Measurements from ENCODE around the gene KCNJ15. TPM values are rescaled to one million over a fixed set of nuclear protein-coding genes. Genes with fewer than 3 reads are reported as not detected.

KCNJ15 gene
- total and polyA plus RNA-seq, 2 of the 4 experiments (the other 2 are of a cell fraction): under 0.01 to 0.07 TPM

DNA sequence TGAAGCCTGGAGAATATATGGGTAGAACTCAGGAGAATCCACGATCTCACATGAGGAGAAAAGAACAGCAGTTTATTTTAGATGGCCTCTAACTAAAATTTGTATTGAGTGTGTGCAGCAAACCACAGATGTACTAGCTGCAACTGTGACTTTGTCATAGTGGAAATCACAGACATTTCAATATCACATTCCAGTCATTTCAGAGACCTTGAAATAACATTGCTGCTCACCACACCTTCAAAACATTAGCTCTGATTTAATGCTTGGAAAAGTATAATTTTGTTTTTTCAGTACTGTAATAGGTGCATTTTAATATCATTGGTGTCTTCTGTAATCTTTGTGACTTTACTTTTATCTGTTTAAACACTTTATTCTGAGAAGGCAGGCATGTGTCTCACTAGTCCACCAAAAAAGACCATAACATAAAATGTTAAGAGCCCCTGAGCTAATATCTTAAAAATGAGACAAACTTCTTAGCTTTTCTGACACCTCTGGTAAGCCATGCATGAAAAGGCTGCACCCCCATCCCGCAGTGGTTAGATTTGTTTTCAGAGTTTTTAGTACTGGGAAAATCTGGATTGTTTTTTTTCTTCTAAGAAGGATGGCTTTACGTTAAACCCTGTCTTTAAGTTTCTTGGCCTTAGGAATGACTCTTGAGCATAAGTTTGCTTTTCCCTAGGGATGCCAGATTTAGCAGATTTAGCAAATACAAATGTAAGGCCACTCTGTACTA is 30.1 kb downstream of the KCNJ15 start (continued):
- no peak for TF ChIP-seq CHD1 (IDR thresholded peaks at IDR 0.05; ENCODE audit: low read depth, low read length)

GRCh38 chr21:38287476-38287875 is 30.7 kb downstream of the KCNJ15 start:
- no peak overlapping the region for H2AK9ac ChIP-seq (replicated peaks; ENCODE audit: low read depth, low read length, poor library complexity)
- DNase-seq (no peak), ATAC-seq (ENCODE audit: low read depth) (no peak)
- H3K23ac ChIP-seq (ENCODE audit: low read depth, low read length): no peak overlapping the region
- H3K9ac ChIP-seq (ENCODE audit: low read depth, low read length): no peak overlapping the region
- H2BK120ac ChIP-seq (ENCODE audit: low read depth, low read length): no peak overlapping the region
- no peaks in the 10 kb centered on the region for H4K20me1 ChIP-seq (ENCODE audit: insufficient read depth, low read length)
- H3K9me1 ChIP-seq (ENCODE audit: insufficient read depth, low read length): peaks cover 17% of the 10 kb centered on the region
- POLR2A ChIA-PET (ENCODE audit: unreplicated experiment): no interaction called here
- H3K36me3 ChIP-seq (ENCODE audit: control insufficient read depth, insufficient read depth, low read length): no peaks in the 10 kb centered on the region
- intact Hi-C loops (cut with micrococcal nuclease) (no loop called here), in situ Hi-C loops (cut with MboI; ENCODE audit: low sequenced_read_pairs) (no loop called here), dilution Hi-C loops (cut with HindIII; ENCODE audit: low sequenced_read_pairs, unreplicated experiment) (no loop called here)
- H2BK20ac ChIP-seq (ENCODE audit: low read depth, low read length): no peak overlapping the region
- no peak overlapping the region for H3K4me2 ChIP-seq (ENCODE audit: low read depth, low read length)
- CTCF ChIA-PET: no interaction called here
- no peaks in the 10 kb centered on the region for H3K79me1 ChIP-seq (ENCODE audit: low read depth in 1 of 2, low read length in 2 of 2)
- BruUV-seq (replicated peaks): no TSS peak
- no peak overlapping the region for H2AFZ ChIP-seq (replicated peaks; ENCODE audit: low read length, poor library complexity)
- TF ChIP-seq NFE2L2 (IDR thresholded peaks at IDR 0.05; ENCODE audit: low read depth, low read length) (no peak), USF2 (IDR thresholded peaks at IDR 0.05; ENCODE audit: low read depth, low read length) (no peak), POLR2A (IDR thresholded peaks at IDR 0.05; ENCODE audit: low read depth, low read length) (no peak), MAFK (IDR thresholded peaks at IDR 0.05; ENCODE audit: low read depth, low read length) (no peak), MAZ (IDR thresholded peaks at IDR 0.05; ENCODE audit: borderline replicate concordance, low read depth, low read length) (no peak), RCOR1 (IDR thresholded peaks at IDR 0.05; ENCODE audit: insufficient replicate concordance, low read length) (no peak), SMC3 (IDR thresholded peaks at IDR 0.05; ENCODE audit: low read depth, low read length) (no peak), BHLHE40 (IDR thresholded peaks at IDR 0.05; ENCODE audit: low read depth, low read length) (no peak), CEBPB (IDR thresholded peaks at IDR 0.05; ENCODE audit: low read depth, low read length) (no peak), MXI1 (IDR thresholded peaks at IDR 0.05; ENCODE audit: borderline replicate concordance, low read depth, low read length) (no peak), CTCF (conservative IDR thresholded peaks at IDR 0.05; ENCODE audit: low read depth, low read length) (no peak), ELK1 (IDR thresholded peaks at IDR 0.05; ENCODE audit: borderline replicate concordance, low read depth, low read length) (no peak)
- no peaks in the 10 kb centered on the region for H3K9me3 ChIP-seq (ENCODE audit: control insufficient read depth, insufficient read depth, low read length)
- WGBS, 2 experiments (ENCODE audit: extremely low coverage in 2 of 2, insufficient read length in 1 of 2): no CpG with 5 or more reads among the region's 1 CpG
- H3K27me3 ChIP-seq (ENCODE audit: control insufficient read depth, insufficient read depth, low read length): no peaks in the 10 kb centered on the region; the same call in 1 of the 2 replicates
- no peak overlapping the region for H4K8ac ChIP-seq (ENCODE audit: low read depth in 2 of 2, low read length in 2 of 2)
- H4K5ac ChIP-seq (ENCODE audit: low read depth, low read length): no peak overlapping the region
- no peak overlapping the region for H2BK15ac ChIP-seq (ENCODE audit: low read depth, low read length)
- H3K4me3 ChIP-seq (ENCODE audit: insufficient read depth, low read depth, low read length): no peak overlapping the region
- no peak overlapping the region; the same call in 1 of the 2 replicates for H3K4ac ChIP-seq (ENCODE audit: low read depth, low read length)
- H4K91ac ChIP-seq (ENCODE audit: insufficient read depth, low read depth, low read length): no peak overlapping the region
- no peak overlapping the region for H2AK5ac ChIP-seq (ENCODE audit: low read depth, low read length)
- no peak overlapping the region for H3K14ac ChIP-seq (replicated peaks; ENCODE audit: low read depth, low read length)
- peaks cover 17% of the 10 kb centered on the region for H3K4me1 ChIP-seq (ENCODE audit: control insufficient read depth, insufficient read depth, low read length)
- no peak overlapping the region for H3K56ac ChIP-seq (ENCODE audit: extremely low read depth, insufficient read depth, low read length)
- H3K18ac ChIP-seq (ENCODE audit: low read depth, low read length): no peak overlapping the region
- no peak overlapping the region for H3K27ac ChIP-seq (ENCODE audit: insufficient read depth, low read length)
- no peak overlapping the region for H2BK5ac ChIP-seq (ENCODE audit: low read depth, low read length, poor library complexity, severe bottlenecking)

All from IMR-90 (cell line).